Esophagus squamous epithelium (tissue), 5 donors: Measurements from ENCODE around the gene DNAH9. TPM values are rescaled to one million over a fixed set of nuclear protein-coding genes. Genes with fewer than 3 reads are reported as not detected.

Experiments used
- DNase-seq: peaks from one replicate; lab custom pipeline; 2025; lab: John Stamatoyannopoulos, UW
- H3K27ac ChIP-seq, 4 donors: fragments of 200-600 bp; sonication (generic); one replicate each; pipeline ENCODE4 v1.5.1; 2016 to 2019; ENCODE audit warnings: mild to moderate bottlenecking in 1 of 4
- H3K27me3 ChIP-seq, 4 donors: fragments of 200-600 bp; sonication (generic); 1 replicate in 3 of 4; 2 replicates in 1 of 4; pipeline versions ENCODE4 v1.5.1 to v1.6.0; 2017 to 2021; ENCODE audit warnings: antibody characterized with exemption in 1 of 4
- H3K36me3 ChIP-seq, 3 donors: fragments of 200-600 bp; sonication (generic); one replicate each; pipeline ENCODE4 v1.5.1; 2016 to 2019
- H3K4me1 ChIP-seq, 3 donors: fragments of 200-600 bp; sonication (generic); one replicate each; pipeline ENCODE4 v1.5.1; 2017 to 2019
- H3K4me3 ChIP-seq, 4 donors: fragments of 200-600 bp; sonication (generic); 1 replicate in 3 of 4; 2 replicates in 1 of 4; pipeline ENCODE4 v1.5.1; 2016 to 2019; ENCODE audit warnings: mild to moderate bottlenecking in 2 of 4, moderate library complexity in 1 of 4
- H3K9me3 ChIP-seq, 3 donors: fragments of 200-600 bp; sonication (generic); one replicate each; pipeline ENCODE4 v1.5.1; 2016 to 2019
- POLR2A ChIP-seq, 4 donors: fragments of 450-650 bp; IDR thresholded peaks; one replicate each; pipeline ENCODE4 v1.6.1; 2017; ENCODE audit warnings: antibody characterized with exemption in 4 of 4, mild to moderate bottlenecking in 4 of 4, moderate library complexity in 3 of 4
- WGBS, 2 donors: methylation state at CpG; one replicate each; pipeline ENCODE4 v1.1.5; 2018; 5-methylcytosine and 5-hydroxymethylcytosine counted together
- intact Hi-C: fragments of 100-400 bp; cut with DNase I; formaldehyde crosslinking; loops from one replicate; pipeline ENCODE4 v1.15.0; 2022
- total RNA-seq, 4 donors: library from RNA; depleted of rRNA; stranded (reverse); fragments of >200 nt; gene quantifications; one replicate each; pipeline ENCODE4 v1.1.0, GENCODE V29; 2016
- TF ChIP-seq, protein P1 (sequence below), 6 experiments: fragments of 450-650 bp in 4 of 6; fragments of 200-600 bp in 2 of 6; sonication (generic) in 2 of 6; IDR thresholded peaks; one replicate each; pipeline ENCODE4 v1.5.1; 2016 to 2019; ENCODE audit warnings: antibody characterized with exemption in 6 of 6, mild to moderate bottlenecking in 4 of 6, moderate library complexity in 4 of 6
- donor health status: DM: yes; HTN: yes; CAD: no.

DNAH9 gene
- total RNA-seq, 4 donors from 2014 or later = 0.18 to 0.61 (median 0.29) TPM

DNA sequence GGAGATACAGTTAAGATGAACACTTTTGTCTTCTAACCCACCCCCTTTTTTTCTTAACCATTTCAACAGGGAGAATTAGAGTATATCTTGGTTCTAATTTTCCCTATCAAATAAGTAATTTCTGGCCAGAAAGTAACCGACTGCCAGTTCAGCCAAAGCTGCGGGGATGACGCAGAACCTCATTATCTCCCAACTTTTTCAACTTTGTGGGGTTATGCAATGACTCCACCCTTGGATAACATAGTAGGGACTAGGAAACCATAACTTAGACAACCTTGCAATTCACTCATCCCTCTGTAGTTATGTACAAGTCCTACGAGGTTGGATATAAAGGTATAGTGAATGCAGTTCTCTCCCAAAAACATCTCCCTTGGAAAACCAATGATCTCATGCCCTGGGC lies 215.0 kb downstream of the DNAH9 start:
- H3K27ac ChIP-seq = no peak overlapping the region
- no peaks in the 10 kb centered on the region for H3K9me3 ChIP-seq
- no peaks in the 10 kb centered on the region for H3K4me1 ChIP-seq
- no peak for DNase-seq
- intact Hi-C loops = no loop called here
- no peaks in the 10 kb centered on the region for H3K36me3 ChIP-seq
- no peak overlapping the region for H3K4me3 ChIP-seq
- no peaks in the 10 kb centered on the region for H3K27me3 ChIP-seq
- WGBS, 2 donors = 91 to 95% methylated on average over 4 of the region's 4 CpGs
- TF ChIP-seq POLR2A (IDR thresholded peaks at IDR 0.05) = no peak
- TF ChIP-seq, protein P1, sequence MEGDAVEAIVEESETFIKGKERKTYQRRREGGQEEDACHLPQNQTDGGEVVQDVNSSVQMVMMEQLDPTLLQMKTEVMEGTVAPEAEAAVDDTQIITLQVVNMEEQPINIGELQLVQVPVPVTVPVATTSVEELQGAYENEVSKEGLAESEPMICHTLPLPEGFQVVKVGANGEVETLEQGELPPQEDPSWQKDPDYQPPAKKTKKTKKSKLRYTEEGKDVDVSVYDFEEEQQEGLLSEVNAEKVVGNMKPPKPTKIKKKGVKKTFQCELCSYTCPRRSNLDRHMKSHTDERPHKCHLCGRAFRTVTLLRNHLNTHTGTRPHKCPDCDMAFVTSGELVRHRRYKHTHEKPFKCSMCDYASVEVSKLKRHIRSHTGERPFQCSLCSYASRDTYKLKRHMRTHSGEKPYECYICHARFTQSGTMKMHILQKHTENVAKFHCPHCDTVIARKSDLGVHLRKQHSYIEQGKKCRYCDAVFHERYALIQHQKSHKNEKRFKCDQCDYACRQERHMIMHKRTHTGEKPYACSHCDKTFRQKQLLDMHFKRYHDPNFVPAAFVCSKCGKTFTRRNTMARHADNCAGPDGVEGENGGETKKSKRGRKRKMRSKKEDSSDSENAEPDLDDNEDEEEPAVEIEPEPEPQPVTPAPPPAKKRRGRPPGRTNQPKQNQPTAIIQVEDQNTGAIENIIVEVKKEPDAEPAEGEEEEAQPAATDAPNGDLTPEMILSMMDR (IDR thresholded peaks at IDR 0.05) = no peak

DNA sequence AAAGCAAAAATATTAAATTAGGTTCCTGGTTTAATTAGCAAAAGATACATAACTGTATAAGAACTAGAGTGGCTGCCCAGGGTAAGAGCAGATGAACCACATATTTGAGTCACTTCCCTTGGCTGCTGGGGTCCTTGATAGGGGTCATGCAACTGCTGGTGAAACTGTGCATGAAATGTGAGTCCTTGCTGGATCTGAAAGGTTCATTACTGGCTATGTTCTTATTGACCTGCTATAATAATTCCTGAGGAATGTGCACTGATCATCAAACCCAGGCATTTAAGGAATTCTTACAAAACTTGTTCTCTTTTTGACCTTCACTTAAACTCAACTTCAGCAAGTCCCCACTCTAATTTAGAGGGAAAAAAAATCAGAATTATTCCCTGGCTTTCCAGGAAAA lies 215.6 kb downstream of the DNAH9 start:
- no peak overlapping the region for H3K27ac ChIP-seq
- no peaks in the 10 kb centered on the region for H3K9me3 ChIP-seq
- intact Hi-C loops = no loop called here
- H3K4me1 ChIP-seq = no peaks in the 10 kb centered on the region
- H3K36me3 ChIP-seq = no peaks in the 10 kb centered on the region
- TF ChIP-seq, protein P1 (IDR thresholded peaks at IDR 0.05) = no peak
- no peak for TF ChIP-seq POLR2A (IDR thresholded peaks at IDR 0.05)
- no peaks in the 10 kb centered on the region for H3K27me3 ChIP-seq
- no peak overlapping the region for H3K4me3 ChIP-seq
- DNase-seq = no peak

DNA sequence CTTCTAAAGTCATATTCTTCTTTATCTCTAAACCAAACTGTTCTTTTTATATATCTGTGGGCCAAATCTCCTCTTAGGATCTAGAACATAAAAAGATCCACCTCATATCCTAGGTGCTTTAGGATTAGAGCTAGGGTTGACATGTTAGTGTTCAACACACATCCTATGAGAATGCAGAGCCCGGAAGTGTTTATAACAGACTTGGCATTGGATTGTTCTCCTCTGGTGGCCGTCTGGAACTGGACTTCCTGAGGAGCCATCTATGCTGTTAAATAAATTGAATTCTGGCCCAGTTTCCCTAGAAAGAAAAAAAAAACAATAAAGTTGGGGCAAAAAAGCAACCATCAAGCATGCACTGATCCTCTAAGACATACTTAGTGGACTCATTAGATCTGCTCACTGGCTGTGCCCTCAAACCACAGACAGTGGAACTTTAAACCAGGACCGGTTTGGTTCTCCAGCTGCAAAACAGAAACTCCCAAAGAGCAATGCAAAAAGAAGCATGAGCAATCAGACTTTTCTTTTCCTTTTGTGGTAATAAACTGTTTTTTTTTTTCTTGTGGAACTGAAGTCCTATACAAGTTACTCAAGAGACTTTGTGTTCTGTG lies 216.5 kb downstream of the DNAH9 start:
- no peaks in the 10 kb centered on the region for H3K4me1 ChIP-seq
- no peaks in the 10 kb centered on the region for H3K27me3 ChIP-seq
- 57 to 58% methylated on average over 3 of the region's 3 CpGs for WGBS, 2 donors
- intact Hi-C loops = no loop called here
- no peaks in the 10 kb centered on the region for H3K36me3 ChIP-seq
- H3K4me3 ChIP-seq = no peak overlapping the region
- H3K27ac ChIP-seq = no peak overlapping the region
- TF ChIP-seq POLR2A (IDR thresholded peaks at IDR 0.05) = no peak
- no peaks in the 10 kb centered on the region for H3K9me3 ChIP-seq
- DNase-seq = no peak

DNA sequence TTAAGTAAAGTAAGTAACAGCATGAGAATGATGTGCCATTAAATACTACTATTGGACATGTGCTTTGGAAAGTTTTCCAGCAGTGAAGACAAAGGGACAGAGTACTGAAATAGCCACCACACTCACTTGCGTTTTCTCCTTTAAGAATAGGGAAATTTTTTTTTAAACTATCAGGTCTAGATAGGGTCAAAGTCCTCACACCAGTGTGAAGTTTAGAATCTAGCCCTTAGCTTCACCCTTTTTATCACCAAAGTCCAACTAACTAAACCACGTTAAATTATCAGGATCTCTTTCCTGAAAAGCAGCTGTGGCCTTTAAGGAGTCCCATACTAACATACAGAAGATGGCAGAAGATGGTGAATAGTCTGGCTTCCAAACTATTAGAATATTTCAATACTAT lies 218.1 kb downstream of the DNAH9 start:
- 76 to 88% methylated on average over 2 of the region's 2 CpGs for WGBS, 2 donors
- TF ChIP-seq, protein P1 (IDR thresholded peaks at IDR 0.05) = no peak
- TF ChIP-seq POLR2A (IDR thresholded peaks at IDR 0.05) = no peak
- H3K27ac ChIP-seq = no peak overlapping the region
- intact Hi-C loops = no loop called here
- H3K4me3 ChIP-seq = no peak overlapping the region
- H3K4me1 ChIP-seq = no peaks in the 10 kb centered on the region
- H3K27me3 ChIP-seq = no peaks in the 10 kb centered on the region
- DNase-seq = no peak
- no peaks in the 10 kb centered on the region for H3K36me3 ChIP-seq
- no peaks in the 10 kb centered on the region for H3K9me3 ChIP-seq

DNA sequence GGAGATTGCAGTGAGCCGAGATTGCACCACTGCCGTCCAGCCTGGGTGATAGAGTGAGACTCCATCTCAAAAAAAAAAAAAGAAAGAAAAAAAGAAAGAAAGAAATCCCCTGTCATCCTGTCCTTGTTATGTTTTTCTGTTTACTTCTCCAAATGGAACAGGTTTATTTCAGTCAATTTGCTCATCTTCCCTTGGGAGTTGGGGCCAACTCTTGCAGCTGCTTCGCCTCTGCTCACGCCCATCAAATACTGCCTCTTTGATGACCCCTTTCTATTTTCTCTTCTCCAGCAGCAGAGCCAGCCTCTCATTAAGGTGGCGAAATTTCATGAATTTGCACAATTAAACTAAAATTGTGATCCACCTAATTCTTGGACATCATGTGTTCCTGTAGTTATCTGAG lies 225.6 kb downstream of the DNAH9 start:
- no peaks in the 10 kb centered on the region for H3K27me3 ChIP-seq
- no peak overlapping the region for H3K4me3 ChIP-seq
- no peaks in the 10 kb centered on the region for H3K4me1 ChIP-seq
- TF ChIP-seq, protein P1 (IDR thresholded peaks at IDR 0.05) = no peak
- TF ChIP-seq POLR2A (IDR thresholded peaks at IDR 0.05) = no peak
- H3K27ac ChIP-seq = no peak overlapping the region
- WGBS, 2 donors = 80 to 93% methylated on average over 5 of the region's 5 CpGs
- H3K36me3 ChIP-seq = no peaks in the 10 kb centered on the region
- H3K9me3 ChIP-seq = no peaks in the 10 kb centered on the region
- DNase-seq = no peak
- intact Hi-C loops = no loop called here
